HFFc6 (cell line): ENCODE data around the gene PTPRA. TPM values are rescaled to one million over a fixed set of nuclear protein-coding genes. Genes with fewer than 3 reads are reported as not detected.

ENCODE experiments used
- DNase-seq: peaks from one replicate; pipeline ENCODE4 v3.0.0-alpha.2; 2018
- H3K27ac Mint-ChIP-seq: 2 replicates; pipeline ENCODE4 v1.8.0; 2020; ENCODE audit warnings: mild to moderate bottlenecking, mixed read lengths
- H3K27me3 Mint-ChIP-seq: 2 replicates; pipeline ENCODE4 v1.8.0; 2021; ENCODE audit warnings: mild to moderate bottlenecking, moderate library complexity, mixed read lengths; ENCODE audit not compliant: insufficient read depth
- H3K36me3 Mint-ChIP-seq: 2 replicates; pipeline ENCODE4 v1.8.0; 2021; ENCODE audit warnings: low read depth, mixed read lengths
- H3K4me1 Mint-ChIP-seq: 2 replicates; pipeline ENCODE4 v1.8.0; 2020; ENCODE audit warnings: low read depth, mixed read lengths
- H3K4me3 Mint-ChIP-seq: 2 replicates; pipeline ENCODE4 v1.8.0; 2020; ENCODE audit warnings: mild to moderate bottlenecking, moderate library complexity, mixed read lengths
- H3K9me3 Mint-ChIP-seq: 2 replicates; pipeline ENCODE4 v1.8.0; 2020; ENCODE audit warnings: mild to moderate bottlenecking, mixed read lengths
- total RNA-seq, 6 experiments: library from RNA; stranded (reverse); fragmentation: NEBNext Ultra II Directional; extraction: Animal tissue kit (Norgen Biotek cat#: 25700); gene quantifications; 2 replicates in 1 of 6; 3 replicates in 5 of 6; pipeline ENCODE4 v1.2.3, GENCODE V29; 2021
- TF ChIP-seq, protein P1 (sequence below): fragments of 200-600 bp; sonication (generic); IDR thresholded peaks from 2 replicates; pipeline ENCODE4 v1.5.0; 2021; ENCODE audit warnings: antibody characterized with exemption, mild to moderate bottlenecking

The PTPRA gene
- total RNA-seq, 6 experiments from 2014 or later, result 44.3 to 54.4 (median 48.7) TPM

DNA sequence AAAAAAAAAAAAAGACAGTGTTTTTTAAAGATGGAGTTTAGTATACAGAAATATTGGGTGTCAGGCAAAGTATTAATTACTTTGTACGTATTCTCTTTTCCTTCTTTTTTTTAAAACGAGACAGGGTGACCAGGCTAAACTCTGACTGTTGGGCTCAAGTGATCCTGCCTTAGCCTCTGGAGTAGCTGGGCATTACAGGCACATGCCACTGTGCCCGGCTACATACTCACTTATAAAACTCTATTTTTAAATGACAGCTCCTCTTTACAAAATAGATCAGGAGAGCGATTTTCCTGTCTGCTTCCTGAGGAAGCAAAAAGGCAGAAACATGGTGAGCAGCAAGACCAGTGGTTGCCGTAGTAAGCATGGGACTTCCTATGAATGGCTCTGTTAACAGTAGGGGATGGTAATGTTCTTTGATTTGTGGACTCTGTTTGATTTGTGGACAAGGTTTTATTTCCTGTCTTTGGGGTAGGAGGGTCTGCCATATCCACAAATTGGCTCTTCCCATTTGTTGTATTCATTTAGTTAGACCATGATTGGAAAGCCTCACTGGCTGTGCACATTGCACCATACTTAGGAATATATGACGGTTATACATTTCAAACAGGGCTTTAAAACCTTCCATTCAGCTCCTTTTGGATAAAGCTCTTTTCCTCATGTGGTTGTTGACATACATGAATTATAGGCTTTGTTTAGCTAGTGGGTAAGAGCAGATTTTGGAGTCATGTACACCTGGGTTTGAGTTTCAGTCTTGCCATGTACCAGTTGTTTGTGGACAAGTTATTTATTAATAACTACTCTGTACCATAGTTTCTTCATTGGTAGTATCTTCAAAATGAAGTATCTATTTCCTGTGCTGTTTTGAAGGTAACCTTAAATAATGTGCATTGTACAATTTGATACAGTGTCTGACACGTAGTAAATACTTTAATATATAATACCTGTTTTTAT lies 45.1 kb downstream of the PTPRA start:
- Mint-ChIP-seq H3K27ac (no peak overlapping the region), H3K27me3 (no peaks in the 10 kb centered on the region; the same call in 1 of the 2 replicates), H3K4me3 (no peak overlapping the region), H3K4me1 (peaks cover 17% of the 10 kb centered on the region), H3K36me3 (0 out of 2 replicates have a peak, but pooled peaks cover 4% of the 10 kb centered on the region), H3K9me3 (no peaks in the 10 kb centered on the region)
- DNase-seq, result no peak
- TF ChIP-seq, protein P1, sequence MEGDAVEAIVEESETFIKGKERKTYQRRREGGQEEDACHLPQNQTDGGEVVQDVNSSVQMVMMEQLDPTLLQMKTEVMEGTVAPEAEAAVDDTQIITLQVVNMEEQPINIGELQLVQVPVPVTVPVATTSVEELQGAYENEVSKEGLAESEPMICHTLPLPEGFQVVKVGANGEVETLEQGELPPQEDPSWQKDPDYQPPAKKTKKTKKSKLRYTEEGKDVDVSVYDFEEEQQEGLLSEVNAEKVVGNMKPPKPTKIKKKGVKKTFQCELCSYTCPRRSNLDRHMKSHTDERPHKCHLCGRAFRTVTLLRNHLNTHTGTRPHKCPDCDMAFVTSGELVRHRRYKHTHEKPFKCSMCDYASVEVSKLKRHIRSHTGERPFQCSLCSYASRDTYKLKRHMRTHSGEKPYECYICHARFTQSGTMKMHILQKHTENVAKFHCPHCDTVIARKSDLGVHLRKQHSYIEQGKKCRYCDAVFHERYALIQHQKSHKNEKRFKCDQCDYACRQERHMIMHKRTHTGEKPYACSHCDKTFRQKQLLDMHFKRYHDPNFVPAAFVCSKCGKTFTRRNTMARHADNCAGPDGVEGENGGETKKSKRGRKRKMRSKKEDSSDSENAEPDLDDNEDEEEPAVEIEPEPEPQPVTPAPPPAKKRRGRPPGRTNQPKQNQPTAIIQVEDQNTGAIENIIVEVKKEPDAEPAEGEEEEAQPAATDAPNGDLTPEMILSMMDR, result no peak

DNA sequence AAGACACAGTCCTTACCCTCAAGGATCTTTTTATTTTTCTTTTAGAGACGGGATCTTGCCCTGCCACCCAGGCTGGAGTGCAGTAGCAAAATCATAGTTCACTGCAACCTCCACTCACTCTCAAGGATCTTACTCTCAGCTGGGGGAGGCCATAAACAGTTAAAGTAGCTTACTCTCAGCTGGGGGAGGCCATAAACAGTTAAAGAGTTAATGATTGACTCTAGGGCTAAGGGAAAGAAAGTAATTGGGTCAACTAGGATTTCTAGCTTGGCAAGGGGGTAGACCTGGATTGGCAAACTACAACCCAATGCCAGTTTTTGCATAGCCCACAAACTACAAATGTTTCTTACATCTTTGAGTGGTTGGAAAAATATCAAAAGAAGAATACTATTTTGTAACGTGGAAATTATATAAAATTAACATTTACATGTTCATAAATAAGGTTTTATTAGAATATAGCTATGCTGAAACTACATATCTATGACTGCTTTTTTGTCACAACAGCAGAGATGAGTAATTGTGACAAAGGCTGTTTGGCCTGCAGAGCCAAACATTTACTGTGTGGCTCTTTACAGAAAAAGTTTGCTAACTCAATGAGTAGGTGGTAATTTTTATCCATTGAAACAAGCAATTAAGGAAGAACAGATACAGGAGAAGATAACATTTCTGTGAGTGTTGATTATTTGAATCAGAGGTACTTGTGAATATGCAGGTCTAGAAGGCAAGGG lies 46.4 kb downstream of the PTPRA start:
- no peak for DNase-seq
- peaks cover 10% of the 10 kb centered on the region; the same call in 1 of the 2 replicates for H3K36me3 Mint-ChIP-seq
- TF ChIP-seq, protein P1, result no peak
- H3K27ac Mint-ChIP-seq, result no peak overlapping the region
- H3K4me3 Mint-ChIP-seq, result no peak overlapping the region
- no peaks in the 10 kb centered on the region for H3K9me3 Mint-ChIP-seq
- H3K4me1 Mint-ChIP-seq, result peaks cover 17% of the 10 kb centered on the region
- no peaks in the 10 kb centered on the region; the same call in 1 of the 2 replicates for H3K27me3 Mint-ChIP-seq

DNA sequence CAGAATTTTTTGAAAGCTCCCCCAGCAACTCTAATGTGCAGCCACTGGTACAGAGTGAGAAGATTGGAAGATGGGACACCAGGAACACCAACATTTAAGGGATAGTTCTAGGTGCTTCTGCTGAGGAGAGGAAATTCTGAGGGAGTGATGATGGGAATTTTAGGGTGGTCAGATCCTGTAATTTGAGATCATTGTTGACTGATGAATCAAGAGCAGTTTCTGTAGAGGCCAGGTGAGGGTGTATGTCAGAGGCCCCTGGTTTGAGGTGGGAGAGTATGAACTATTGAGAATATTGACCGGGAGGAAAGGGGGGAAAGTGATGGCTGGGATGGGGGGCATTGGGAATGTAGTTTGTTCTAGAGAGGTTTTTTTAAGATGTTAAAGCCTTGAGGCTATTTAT lies 47.2 kb downstream of the PTPRA start:
- peaks cover 17% of the 10 kb centered on the region for H3K4me1 Mint-ChIP-seq
- H3K4me3 Mint-ChIP-seq, result no peak overlapping the region
- DNase-seq, result no peak
- H3K9me3 Mint-ChIP-seq, result no peaks in the 10 kb centered on the region
- H3K27me3 Mint-ChIP-seq, result no peaks in the 10 kb centered on the region; the same call in 1 of the 2 replicates
- no peak overlapping the region for H3K27ac Mint-ChIP-seq
- TF ChIP-seq, protein P1, result no peak
- H3K36me3 Mint-ChIP-seq, result peaks cover 15% of the 10 kb centered on the region; the same call in 1 of the 2 replicates

DNA sequence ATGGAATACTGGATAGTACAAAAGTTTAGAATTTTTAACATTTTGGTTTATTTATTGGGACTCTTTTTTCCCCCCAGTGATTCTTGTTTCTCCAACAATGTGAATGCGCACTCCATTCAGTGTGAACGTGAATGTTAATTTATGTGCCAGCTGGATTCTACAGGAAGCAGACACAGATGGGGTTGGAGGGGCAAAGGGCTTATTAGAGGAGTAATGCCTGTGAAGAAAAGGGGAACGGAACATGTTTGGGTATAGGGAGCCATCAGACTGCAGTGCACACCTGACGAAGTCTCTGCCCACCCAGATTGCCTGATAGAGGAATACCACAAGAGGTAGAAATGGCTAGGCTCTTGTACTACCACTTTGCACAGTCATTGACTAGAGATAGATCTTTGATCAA lies 48.2 kb downstream of the PTPRA start:
- H3K27me3 Mint-ChIP-seq, result no peaks in the 10 kb centered on the region; the same call in 1 of the 2 replicates
- peaks cover 20% of the 10 kb centered on the region for H3K36me3 Mint-ChIP-seq
- peaks cover 17% of the 10 kb centered on the region for H3K4me1 Mint-ChIP-seq
- H3K4me3 Mint-ChIP-seq, result no peak overlapping the region
- TF ChIP-seq, protein P1, result no peak
- DNase-seq, result no peak
- H3K27ac Mint-ChIP-seq, result no peak overlapping the region
- no peaks in the 10 kb centered on the region for H3K9me3 Mint-ChIP-seq

DNA sequence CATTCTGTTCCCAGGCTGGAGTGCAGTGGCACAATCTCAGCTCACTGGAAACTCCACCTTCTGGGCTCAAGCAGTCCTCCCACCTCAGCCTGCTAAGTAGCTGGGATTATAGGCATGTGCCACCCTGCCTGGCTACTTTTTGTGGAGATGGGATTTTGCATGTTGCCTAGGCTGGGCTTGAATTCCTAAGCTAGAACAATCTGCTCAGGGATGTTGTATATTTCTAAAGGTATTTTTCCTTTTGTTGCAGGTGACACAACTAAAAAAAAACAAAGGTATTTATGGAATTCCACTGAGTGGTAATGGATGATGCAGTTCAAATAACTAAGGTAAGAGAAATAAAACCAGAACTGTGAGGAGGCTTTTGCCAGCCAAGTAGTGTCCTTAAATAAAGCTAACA lies 49.7 kb downstream of the PTPRA start:
- no peak for DNase-seq
- H3K4me1 Mint-ChIP-seq, result peaks cover 17% of the 10 kb centered on the region
- H3K27ac Mint-ChIP-seq, result no peak overlapping the region
- peaks cover 16% of the 10 kb centered on the region for H3K36me3 Mint-ChIP-seq
- H3K9me3 Mint-ChIP-seq, result no peaks in the 10 kb centered on the region
- TF ChIP-seq, protein P1, result no peak
- no peak overlapping the region for H3K4me3 Mint-ChIP-seq
- H3K27me3 Mint-ChIP-seq, result no peaks in the 10 kb centered on the region; the same call in 1 of the 2 replicates
